GM21390 (cell line): ENCODE data around the gene SLC25A51.

ENCODE experiments used
- ATAC-seq: cut with Tn5 transposase; IDR thresholded peaks from one replicate; pipeline ENCODE4 v1.9.1; 2021; ENCODE audit not compliant: unreplicated experiment

SLC25A51 gene

DNA sequence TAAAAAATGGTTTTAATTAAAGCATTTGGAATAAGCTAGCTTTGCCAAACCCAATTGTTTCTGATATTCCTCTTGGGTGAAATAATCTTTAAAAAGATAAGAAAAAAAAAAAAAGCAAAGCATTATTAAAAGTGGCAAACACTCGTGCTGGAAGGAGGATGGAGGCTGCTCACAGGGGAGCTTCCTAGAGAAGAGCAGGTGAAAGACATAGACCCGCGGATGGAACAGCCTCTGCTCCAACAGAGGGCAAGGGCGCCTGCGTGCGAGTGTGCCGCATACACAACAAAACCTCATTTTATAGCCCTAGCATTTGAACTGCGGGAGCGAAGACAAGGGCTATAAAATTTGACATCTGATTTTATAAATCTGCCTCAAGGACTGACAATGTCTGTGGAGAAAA lies 33.4 kb upstream of the SLC25A51 start:
- no peak for ATAC-seq

DNA sequence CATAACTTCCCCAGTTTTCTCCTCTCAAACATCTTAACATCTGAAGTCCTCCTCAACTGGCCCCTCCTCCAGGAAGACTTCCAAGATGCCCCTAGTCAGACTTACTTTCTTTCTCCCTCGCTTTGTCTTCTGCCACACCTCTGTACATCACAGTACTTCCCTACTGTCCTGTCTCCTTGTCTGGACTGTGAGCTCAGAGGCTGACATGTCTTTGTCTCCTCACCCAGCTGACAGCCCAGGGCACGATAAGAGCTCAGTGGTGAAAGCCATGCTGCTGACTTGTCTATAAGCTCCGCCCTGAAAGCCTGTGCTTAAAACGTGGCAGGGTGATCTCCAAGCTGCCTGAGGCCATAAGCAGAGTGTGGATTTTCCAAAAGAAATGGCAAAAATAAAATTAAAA lies 33.0 kb upstream of the SLC25A51 start:
- no peak for ATAC-seq

DNA sequence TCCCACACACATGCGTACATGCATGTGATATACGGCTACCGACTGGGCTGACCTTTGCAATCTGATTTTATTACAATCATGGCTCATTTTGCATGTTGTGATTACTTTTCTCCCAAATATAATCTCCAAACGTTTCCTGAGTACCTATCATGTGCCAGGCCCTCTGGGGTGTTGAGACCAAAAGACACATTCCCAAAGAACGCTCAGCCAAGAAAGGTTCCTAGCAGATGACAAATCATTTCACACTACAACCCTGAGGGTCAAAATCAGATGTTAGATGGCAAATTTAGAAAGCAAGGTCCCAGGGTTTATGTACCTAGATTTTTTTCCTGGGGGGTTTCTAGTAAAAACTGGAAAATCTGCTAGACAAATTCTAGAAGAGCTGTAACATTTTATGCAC lies 32.4 kb upstream of the SLC25A51 start:
- ATAC-seq, result no peak

DNA sequence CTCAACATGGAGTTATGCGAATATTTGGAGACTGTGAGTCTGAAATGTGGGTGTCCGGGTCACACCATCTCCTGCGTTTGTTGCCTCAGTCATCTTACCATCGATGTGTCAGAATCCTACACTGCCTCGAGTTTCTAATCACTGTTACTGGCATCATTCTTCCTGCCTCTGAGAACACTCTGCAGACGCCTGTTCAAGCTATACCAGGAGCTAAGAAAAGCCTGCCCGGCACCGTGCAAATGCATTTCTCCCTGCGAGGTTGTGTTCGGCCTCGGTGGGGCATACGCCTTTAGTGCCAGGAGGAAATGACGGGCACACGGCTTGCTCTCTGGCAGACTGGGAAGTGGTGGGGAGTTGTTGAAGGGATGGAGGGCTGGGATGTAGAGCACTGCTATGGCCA lies 31.2 kb upstream of the SLC25A51 start:
- ATAC-seq, result no peak

GRCh38 chr9:37931592-37931991 lies 27.7 kb upstream of the SLC25A51 start:
- ATAC-seq, result no peak

GRCh38 chr9:37929441-37929895 lies 25.5 kb upstream of the SLC25A51 start:
- no peak for ATAC-seq

DNA sequence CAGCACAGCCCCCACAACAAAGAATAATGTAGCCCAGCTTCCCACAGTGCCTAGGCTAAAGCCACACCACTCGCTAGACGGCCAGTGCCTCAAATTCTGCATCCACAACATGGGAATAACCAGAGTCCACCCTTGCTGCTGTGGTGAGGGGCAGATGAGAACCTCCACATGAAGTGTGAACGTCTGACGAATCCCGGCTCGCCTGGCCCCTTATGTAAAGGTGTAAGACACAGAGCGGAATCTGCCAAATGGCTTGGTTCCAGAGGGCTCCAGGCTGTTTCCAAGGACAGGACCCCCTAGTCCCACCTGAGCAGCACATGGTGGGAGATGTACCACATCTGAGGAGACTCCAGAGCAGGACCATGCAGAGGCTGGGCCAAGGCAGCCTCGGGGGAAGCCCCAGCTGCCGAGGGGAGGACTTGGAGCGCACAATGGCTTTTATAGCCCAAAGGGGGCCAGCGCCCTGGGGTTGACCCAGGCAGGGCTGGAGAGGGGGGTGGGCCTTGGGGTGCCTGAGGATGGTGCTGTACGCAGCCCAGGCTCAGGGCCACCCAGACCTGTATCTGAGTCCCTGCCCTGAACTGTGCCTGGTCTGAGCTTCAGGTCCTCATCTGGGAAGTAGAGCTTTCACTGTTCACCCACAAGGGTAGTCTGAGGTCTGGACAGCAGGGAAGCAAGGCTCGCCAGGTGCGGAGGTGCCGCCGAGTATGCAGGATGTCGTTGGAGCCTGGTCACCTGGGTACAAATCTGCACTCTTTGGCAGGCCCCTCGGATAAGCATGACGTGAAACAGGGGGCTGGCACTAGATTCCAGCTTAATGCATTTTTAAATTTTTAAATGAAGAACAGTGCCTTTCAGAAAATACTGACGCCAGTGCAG lies 24.9 kb upstream of the SLC25A51 start:
- no peak for ATAC-seq

GRCh38 chr9:37927601-37928551 lies 23.9 kb upstream of the SLC25A51 start:
- ATAC-seq, result no peak

GRCh38 chr9:37927132-37927531 lies 23.2 kb upstream of the SLC25A51 start:
- no peak for ATAC-seq

DNA sequence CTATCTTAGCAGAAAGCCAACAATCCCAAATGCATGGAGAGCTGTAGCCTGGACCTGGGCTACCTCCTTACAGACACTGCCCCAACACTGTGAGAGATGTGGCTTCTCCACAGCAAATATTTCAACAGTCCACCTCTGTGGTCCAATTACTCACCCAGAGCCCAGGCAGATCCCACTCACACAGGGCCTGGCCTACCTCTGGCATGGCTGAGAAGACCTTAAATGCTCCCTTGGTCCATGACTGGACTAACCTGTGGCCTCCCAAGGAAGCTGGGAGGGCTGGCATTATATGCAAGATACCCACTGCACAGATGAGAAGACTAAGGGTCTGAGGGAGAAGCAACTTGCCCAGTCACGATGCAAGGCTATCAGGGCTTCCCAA lies 22.8 kb upstream of the SLC25A51 start:
- no peak for ATAC-seq

DNA sequence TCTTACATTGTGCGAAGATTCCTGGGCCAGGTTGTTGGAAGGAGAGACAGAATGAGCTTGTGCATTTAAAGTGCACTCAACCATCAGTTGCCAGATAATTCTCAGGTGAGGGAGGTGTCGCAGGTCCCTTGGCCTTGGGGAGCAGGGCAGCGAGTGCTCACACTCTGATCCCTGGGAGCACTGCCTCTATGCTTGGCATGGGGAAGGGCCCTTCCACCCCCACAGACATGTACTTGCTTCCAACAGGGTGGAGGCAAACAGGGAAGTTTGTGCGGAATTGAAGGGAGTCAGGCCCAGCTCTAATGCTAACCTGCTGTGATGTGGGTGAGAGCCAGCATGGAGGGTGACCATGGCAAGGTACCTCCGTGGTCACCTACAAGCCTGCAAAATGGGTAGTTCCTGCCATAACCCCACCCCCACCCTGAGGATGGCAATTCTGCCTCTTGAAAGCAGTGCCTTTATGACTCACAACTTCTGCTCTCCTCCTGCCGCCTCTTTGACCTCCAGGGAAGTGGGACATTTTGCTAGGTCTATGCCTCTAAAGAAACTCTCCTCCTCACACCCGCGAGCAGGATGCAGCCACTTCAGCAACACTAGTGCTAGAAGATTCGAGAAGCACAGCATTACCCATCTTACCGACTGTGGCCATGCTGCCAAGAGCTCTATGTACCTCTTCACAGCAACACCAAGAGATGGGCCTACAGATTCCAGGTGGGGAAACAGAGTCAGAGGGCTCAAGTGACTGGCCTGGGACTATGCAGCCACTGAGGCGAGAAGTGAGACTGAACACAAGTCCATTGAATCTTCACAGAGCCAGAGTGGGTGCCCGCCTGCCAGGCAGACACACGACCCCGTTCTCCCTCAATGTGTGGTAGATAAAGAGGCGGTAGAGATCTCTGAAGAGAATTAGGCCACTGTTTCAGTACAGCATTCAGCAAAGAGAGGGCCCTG lies 22.1 kb upstream of the SLC25A51 start:
- no peak for ATAC-seq

- ATAC-seq, result no peak
Observed at GRCh38 chr9:37925006-37925405, 21.1 kb upstream of the SLC25A51 start.

- ATAC-seq, result no peak
Observed at GRCh38 chr9:37924538-37924937, 20.6 kb upstream of the SLC25A51 start.

- no peak for ATAC-seq
Observed at GRCh38 chr9:37923796-37924427, 20.0 kb upstream of the SLC25A51 start.

DNA sequence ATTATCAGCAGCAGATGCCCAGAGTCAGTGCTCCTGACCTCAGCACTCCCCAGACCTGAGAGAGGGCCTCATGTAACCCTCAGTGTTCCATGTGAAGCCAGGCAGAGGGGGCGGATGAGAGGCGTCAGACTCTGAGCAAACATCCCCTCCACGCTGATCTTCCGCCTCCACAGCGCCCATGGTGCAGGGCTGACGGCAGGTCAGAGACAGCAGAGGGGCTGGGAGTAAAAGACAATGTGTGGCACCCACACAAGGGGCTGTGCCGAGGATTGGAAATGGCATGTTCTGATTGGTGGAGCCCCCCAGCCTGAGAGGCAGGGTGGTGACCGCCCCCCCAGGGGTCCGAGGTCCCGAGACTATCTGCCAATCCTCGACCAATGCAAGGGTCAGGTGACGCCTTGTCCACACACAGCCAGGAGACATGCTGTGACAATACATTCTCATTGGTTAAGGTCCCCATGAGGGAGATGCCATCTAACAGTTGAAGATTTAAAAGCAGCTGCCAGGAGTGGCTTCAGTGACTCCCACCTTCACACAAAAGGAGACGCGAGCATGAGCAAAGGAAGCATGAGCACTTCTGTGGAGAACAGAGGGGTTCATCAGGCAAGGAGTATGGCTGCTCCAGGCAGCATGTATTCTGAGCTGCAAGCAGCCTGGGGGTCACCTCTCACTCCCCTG lies 19.3 kb upstream of the SLC25A51 start:
- no peak for ATAC-seq

DNA sequence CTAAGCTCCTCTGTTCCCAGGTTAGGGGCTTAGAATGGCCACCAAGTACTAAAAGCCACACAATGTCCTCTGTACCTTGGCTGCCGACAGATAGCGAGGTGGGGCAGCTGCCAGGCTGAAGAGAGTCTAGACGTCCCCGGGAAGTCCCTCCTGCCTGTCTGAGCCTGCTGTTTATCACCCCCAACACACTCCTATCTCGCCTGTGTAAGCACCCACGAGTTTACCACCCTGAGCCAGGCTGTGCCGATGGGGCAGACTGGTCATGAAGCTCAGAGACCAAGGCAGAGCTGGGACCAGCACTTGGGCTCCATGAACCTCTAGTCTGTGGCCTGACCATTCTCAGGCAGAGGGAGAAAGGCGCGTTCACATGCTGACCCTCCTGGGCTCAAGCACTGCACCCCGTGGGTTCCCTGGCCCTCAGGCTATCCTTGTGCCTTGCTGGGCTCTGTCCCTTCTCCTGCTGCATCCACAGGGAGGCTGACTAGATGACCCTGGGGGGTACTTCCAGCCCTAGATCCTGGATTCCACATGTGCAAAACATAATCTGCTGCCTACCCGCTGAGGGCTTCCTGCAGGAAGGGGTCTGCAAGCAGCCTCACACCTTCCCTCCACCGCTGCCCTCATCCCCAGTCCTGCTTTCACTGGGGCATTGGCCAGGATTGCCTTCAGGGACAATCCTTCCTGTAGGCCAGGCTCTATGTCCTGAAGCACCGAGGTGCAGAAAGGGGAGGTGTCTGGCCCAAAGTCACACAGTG lies 18.6 kb upstream of the SLC25A51 start:
- no peak for ATAC-seq

GRCh38 chr9:37921546-37922300 lies 17.8 kb upstream of the SLC25A51 start:
- ATAC-seq, result no peak

DNA sequence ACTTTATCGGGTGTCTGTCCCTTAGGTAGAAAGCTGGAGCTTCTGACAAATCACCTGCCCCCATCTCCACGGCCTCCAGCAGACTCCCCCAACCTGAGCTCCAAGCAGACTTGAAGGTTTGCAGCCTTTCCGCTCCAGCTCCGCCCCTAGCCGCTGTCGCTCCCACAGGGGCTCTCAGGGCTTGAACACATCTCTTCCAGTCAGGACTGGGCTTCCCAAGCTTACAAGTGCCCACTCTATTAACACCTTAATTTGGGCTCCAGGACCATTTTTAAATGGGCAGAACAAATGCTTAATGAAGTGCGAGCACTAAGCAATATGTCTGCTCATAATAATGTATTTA lies 17.2 kb upstream of the SLC25A51 start:
- ATAC-seq, result no peak
